Measurements from ENCODE around the gene OR2V1.

OR2V1 gene

DNA sequence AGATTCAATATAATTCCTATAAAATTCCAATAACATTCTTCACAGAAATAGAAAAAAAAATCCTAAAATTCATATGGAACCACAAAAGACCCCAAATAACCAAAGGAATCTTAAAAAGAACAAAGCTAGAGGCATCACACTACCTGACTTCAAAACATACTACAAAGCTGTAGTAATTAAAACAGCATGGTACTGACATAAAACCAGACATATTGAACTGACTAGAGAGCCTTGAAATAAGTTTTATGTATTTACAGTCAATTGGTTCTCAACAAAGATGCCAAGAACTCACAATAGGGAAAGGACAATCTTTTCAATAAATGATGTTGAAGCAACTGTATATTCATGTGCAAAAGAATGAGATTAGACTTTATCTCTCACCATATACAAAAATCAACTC, 54.0 kb downstream of the OR2V1 start:
- no peak for DNase-seq (ENCODE audit: extremely low read depth in 1 of 2, low read depth in 1 of 2)
